HG02763 (cell line): ENCODE measurements around the gene ZNF428.
"Not testable (repeated sequence)": the region's sequence is repeated elsewhere in the genome, so short reads cannot be mapped to it uniquely, and the experiment has no call there.

Experiments
- ATAC-seq: cut with Tn5 transposase; IDR thresholded peaks from one replicate; pipeline ENCODE4 v1.9.1; 2021; ENCODE audit warnings: mild to moderate bottlenecking, moderate library complexity; ENCODE audit not compliant: unreplicated experiment

The ZNF428 gene

DNA sequence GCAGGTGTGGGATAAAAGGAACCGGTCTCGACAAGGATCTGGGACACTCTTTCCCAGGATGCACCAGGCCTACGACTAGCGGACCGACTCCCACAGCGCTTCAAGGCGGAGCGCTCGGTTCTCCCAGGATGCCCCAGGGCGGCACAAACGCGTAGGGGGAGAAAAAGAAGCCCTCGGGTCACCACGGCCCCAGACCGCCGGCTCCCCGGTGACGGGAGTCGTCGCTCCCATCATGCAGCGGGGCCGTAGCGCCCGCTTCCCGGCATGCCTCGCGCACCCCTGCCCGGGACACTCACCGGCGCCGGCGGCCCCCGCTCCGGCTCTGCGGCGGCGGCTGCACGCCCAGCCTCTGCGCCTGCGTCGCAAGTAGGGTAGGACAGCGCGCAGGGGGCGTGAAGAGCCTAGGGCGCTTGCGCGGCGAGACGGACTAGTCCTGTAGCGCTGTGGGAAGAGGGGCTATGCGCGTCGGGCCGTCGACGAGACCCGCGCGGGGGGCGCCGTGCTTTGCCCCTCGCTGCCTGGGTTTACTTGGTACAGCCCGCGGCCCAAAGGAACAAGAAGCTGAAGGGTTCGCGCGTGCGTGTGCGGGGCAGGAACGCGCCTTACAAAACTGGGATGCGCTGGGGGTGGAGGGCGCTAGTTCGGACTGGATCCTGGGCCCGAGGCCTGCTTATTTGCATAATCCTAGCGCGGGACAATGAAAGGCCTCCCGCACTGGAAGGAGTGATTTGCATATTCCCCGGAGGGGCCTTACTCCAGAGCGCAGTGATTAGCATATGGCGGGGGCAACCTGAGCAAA is at the start of gene ZNF428:
Gene ZNF428, minus strand, starts transcription at position 368 of the 799 bp plus-strand sequence. CDS start 5,325 bp downstream, outside the sequence.
- peak; percentile 78 for ATAC-seq

GRCh38 chr19:43668406-43669109 is 49.1 kb upstream of the ZNF428 start:
- peak; percentile 86 for ATAC-seq

- ATAC-seq, result no peak
Measured at GRCh38 chr19:43667876-43668405, 48.5 kb upstream of the ZNF428 start.

GRCh38 chr19:43667126-43667875 is 47.9 kb upstream of the ZNF428 start:
- ATAC-seq, result no peak

DNA sequence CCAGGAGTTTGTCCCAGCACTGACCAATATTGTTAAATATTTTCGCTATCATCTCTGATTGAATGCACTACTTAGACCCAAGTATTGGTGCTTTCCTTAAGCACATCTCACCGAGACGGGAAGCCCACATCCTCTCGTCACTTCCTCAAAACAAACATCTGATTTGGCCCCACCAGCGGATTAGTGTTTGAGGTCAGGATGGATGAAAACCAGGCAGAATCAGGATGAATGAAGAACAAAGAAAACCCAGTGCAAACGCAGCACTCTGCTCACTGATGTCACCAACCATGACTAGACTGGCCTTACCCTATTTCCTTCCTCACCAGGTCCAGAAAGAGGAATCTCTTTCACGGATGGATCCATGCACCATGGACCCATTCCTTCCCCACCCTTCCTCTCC is 44.6 kb upstream of the ZNF428 start:
- no peak for ATAC-seq

DNA sequence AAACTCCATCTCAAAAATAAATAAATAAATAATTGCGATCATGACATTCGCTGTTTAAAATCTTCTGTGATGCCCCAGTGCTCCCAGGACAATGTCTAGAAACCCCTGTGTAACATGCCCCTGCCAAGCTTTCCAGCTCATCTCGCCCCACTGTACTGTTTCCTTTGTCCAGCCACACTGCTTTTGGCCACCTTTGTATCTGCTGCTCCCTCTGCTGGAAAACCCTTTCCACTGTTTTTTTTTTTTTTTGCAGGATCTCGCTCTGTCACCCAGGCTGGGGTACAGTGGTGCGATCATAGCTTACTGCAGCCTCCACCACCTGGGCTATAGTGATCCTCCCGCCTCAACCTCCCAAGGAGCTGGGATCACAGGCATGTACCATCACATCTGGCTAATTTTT is 43.1 kb upstream of the ZNF428 start:
- no peak for ATAC-seq

GRCh38 chr19:43660971-43661360 is 41.5 kb upstream of the ZNF428 start:
- ATAC-seq, result no peak

GRCh38 chr19:43660301-43660970 is 41.0 kb upstream of the ZNF428 start:
- ATAC-seq, result no peak

GRCh38 chr19:43658494-43658893 is 39.1 kb upstream of the ZNF428 start:
- ATAC-seq, result no peak

- ATAC-seq, result no peak
Measured at GRCh38 chr19:43658001-43658400, 38.6 kb upstream of the ZNF428 start.

- ATAC-seq, result no peak
Measured at GRCh38 chr19:43656436-43656835, 37.0 kb upstream of the ZNF428 start.

DNA sequence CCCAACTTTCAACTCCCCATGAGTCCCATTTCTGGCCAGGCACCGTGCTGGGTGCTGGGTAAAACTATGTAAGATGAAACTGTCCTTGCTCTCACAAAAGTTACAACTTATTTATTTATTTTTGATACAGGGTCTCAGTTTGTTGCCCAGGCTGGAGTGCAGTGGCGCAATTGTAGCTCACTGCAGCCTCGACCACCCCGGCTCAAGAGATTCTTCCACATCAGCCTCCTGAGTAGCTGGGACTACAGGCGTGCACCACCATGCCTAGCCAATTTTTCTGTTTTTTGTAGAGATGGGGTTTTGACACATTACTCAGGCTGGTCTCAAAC is 33.1 kb upstream of the ZNF428 start:
- ATAC-seq, result no peak

DNA sequence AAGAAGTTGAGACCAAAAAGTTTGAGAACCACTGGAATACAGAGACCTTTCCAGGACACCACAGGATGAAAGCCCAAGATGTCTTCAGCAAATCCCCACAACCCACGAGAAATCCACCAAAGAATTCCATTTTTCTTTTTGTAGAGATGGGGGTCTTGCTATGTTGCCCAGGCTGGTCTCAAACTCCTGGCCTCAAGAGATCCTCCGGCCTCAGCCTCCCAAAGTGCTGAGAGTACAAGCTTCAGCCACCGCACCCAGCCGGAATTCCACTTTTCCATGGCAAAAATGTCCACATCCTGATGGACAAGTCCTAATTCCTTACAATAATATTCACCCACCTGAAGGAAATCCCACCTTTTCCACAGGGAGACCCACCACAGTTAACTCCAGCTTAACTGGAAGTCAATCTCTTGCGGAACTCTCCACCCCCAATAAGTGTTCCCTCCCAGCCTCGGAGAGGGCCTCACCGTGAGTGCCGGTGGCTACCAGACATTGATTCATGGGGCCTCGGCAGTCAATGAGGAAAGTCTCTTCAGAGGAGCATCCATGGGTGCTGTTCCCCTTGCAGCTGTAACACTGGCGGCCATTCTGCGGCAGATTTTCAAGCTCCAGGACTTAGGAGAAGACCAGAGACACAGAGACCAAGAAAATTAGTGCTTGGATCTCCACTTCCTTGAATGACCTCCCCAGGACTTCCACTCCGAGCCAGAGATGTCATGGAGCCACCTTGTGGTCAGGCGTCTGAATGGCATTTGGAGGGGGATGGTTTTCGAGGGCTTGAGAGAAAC is 32.5 kb upstream of the ZNF428 start:
- ATAC-seq, result no peak

GRCh38 chr19:43650276-43650675 is 30.8 kb upstream of the ZNF428 start:
- not testable (repeated sequence) for ATAC-seq

- ATAC-seq, result no peak
Measured at GRCh38 chr19:43649514-43649913, 30.1 kb upstream of the ZNF428 start.

DNA sequence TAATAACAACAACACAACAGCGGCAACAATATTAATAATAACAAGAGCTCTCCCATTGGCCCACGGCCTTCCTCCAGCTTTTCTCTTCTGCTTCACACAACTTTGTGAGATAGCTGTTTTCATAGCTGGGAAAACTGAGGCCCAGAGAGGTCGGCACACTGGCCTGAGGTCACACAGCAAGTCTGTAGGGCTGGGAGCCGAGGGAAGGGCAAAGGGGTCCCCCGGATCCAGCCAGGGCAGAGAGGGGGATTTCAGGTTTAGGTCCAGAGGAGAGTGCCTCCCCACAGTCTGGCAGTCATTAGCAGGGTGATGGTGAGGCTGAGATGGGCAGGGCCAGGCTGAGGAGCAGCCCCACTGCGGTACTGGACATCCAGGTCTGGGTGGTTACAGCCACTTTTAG is 29.2 kb upstream of the ZNF428 start:
- ATAC-seq, result no peak

DNA sequence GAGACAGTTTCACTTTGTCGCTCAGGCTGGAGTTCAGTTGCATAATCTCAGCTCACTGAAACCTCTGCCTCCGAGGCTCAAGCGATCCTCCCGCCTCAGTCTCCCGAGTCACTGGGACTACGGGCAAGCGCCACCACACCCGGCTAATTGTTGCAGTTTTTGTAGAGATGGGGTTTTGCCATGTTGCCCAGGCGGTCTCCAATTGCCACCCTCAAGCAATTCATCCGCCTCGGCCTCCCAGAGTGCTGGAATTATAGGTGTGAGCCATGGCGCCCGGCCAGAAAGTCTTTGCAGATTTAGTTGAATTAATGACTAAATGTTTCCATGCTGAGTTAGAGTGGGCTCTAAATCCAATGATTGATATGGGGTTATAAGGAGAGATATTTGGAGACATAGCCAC is 24.8 kb upstream of the ZNF428 start:
- ATAC-seq, result no peak

GRCh38 chr19:43643326-43643725 is 23.9 kb upstream of the ZNF428 start:
- ATAC-seq, result no peak

GRCh38 chr19:43642531-43642930 is 23.1 kb upstream of the ZNF428 start:
- ATAC-seq, result no peak

- no peak for ATAC-seq
Measured at GRCh38 chr19:43641333-43641732, 21.9 kb upstream of the ZNF428 start.
